ENCODE measurements around the gene NOS1AP. TPM values are rescaled to one million over a fixed set of nuclear protein-coding genes. Genes with fewer than 3 reads are reported as not detected.

Gene NOS1AP
- polyA plus RNA-seq, 1 donor, result 2.7 TPM

GRCh38 chr1:162110910-162111309 lies 41.4 kb downstream of the NOS1AP start:
- no peak overlapping the region for H3K27ac ChIP-seq (ENCODE audit: low read length)
- no peaks in the 10 kb centered on the region for H3K27me3 ChIP-seq (ENCODE audit: control insufficient read depth, insufficient read depth, low read length)
- DNase-seq, result no peak
- H3K4me1 ChIP-seq (ENCODE audit: control insufficient read depth, insufficient read depth, low read length), result no peaks in the 10 kb centered on the region
- no peaks in the 10 kb centered on the region for H3K9me3 ChIP-seq (ENCODE audit: control insufficient read depth, low read depth, low read length)
- no peak overlapping the region for H3K4me3 ChIP-seq (ENCODE audit: low read length)
- no peaks in the 10 kb centered on the region for H3K36me3 ChIP-seq (ENCODE audit: control insufficient read depth, insufficient read depth, low read length)

GRCh38 chr1:162111572-162111971 lies 42.1 kb downstream of the NOS1AP start:
- Histone ChIP-seq H3K27me3 (ENCODE audit: control insufficient read depth, insufficient read depth, low read length) (no peaks in the 10 kb centered on the region), H3K27ac (ENCODE audit: low read length) (no peak overlapping the region), H3K36me3 (ENCODE audit: control insufficient read depth, insufficient read depth, low read length) (no peaks in the 10 kb centered on the region), H3K9me3 (ENCODE audit: control insufficient read depth, low read depth, low read length) (no peaks in the 10 kb centered on the region), H3K4me1 (ENCODE audit: control insufficient read depth, insufficient read depth, low read length) (no peaks in the 10 kb centered on the region), H3K4me3 (ENCODE audit: low read length) (no peak overlapping the region)
- DNase-seq, result no peak
- 100% methylated on average over 2 of the region's 4 CpGs for WGBS (ENCODE audit: insufficient coverage, low lambda C conversion rate)

- Histone ChIP-seq H3K4me3 (ENCODE audit: low read length) (no peak overlapping the region), H3K27me3 (ENCODE audit: control insufficient read depth, insufficient read depth, low read length) (no peaks in the 10 kb centered on the region), H3K36me3 (ENCODE audit: control insufficient read depth, insufficient read depth, low read length) (no peaks in the 10 kb centered on the region), H3K27ac (ENCODE audit: low read length) (no peak overlapping the region), H3K9me3 (ENCODE audit: control insufficient read depth, low read depth, low read length) (no peaks in the 10 kb centered on the region), H3K4me1 (ENCODE audit: control insufficient read depth, insufficient read depth, low read length) (no peaks in the 10 kb centered on the region)
- no peak for DNase-seq
- WGBS (ENCODE audit: insufficient coverage, low lambda C conversion rate), result no CpG with 5 or more reads among the region's 6 CpGs
Observed at GRCh38 chr1:162113419-162113818, 43.9 kb downstream of the NOS1AP start.

DNA sequence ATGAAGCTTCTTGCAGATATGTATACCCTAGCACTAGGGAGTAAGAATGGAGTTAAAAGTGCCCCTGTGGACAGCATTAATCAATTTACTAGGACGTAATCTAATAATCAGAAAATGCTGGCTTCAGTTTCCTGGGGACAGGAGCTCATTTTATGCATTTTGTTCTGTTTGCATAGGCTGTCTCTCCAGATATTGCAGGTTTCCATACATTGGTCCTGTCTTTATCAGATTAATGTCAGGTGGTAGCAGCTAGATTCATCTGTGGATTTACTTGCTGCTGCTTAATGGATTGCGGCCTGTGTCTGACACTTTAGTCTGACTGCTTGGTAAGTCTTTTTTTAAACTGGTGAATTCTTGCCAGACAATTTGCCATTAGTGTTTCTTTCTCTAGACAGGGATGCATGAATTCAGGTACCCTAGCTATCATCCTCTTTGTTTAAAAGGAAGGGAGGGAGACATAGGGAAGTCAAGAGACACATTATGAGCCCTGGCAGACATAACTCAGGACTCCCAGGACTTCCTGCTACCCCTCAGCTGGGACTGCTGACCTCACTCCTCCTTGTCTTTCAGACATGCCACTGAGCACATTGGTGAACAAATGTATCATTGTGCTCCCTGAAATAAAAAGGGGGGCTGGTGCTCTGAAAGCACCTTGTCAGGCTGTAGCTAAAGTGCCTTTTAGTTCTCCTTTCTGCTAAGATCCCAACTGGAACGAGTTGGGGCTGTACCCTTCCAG lies 47.7 kb downstream of the NOS1AP start:
- WGBS (ENCODE audit: insufficient coverage, low lambda C conversion rate), result 67% methylated on average over 1 of the region's 3 CpGs
- no peaks in the 10 kb centered on the region for H3K9me3 ChIP-seq (ENCODE audit: control insufficient read depth, low read depth, low read length)
- no peak overlapping the region for H3K4me3 ChIP-seq (ENCODE audit: low read length)
- no peaks in the 10 kb centered on the region for H3K4me1 ChIP-seq (ENCODE audit: control insufficient read depth, insufficient read depth, low read length)
- no peaks in the 10 kb centered on the region for H3K36me3 ChIP-seq (ENCODE audit: control insufficient read depth, insufficient read depth, low read length)
- H3K27ac ChIP-seq (ENCODE audit: low read length), result no peak overlapping the region
- H3K27me3 ChIP-seq (ENCODE audit: control insufficient read depth, insufficient read depth, low read length), result no peaks in the 10 kb centered on the region
- no peak for DNase-seq

GRCh38 chr1:162118063-162118462 lies 48.6 kb downstream of the NOS1AP start:
- WGBS (ENCODE audit: insufficient coverage, low lambda C conversion rate), result no CpG with 5 or more reads among the region's 9 CpGs
- H3K27ac ChIP-seq (ENCODE audit: low read length), result no peak overlapping the region
- no peaks in the 10 kb centered on the region for H3K27me3 ChIP-seq (ENCODE audit: control insufficient read depth, insufficient read depth, low read length)
- no peaks in the 10 kb centered on the region for H3K9me3 ChIP-seq (ENCODE audit: control insufficient read depth, low read depth, low read length)
- no peaks in the 10 kb centered on the region for H3K36me3 ChIP-seq (ENCODE audit: control insufficient read depth, insufficient read depth, low read length)
- no peak overlapping the region for H3K4me3 ChIP-seq (ENCODE audit: low read length)
- DNase-seq, result no peak
- no peaks in the 10 kb centered on the region for H3K4me1 ChIP-seq (ENCODE audit: control insufficient read depth, insufficient read depth, low read length)

DNA sequence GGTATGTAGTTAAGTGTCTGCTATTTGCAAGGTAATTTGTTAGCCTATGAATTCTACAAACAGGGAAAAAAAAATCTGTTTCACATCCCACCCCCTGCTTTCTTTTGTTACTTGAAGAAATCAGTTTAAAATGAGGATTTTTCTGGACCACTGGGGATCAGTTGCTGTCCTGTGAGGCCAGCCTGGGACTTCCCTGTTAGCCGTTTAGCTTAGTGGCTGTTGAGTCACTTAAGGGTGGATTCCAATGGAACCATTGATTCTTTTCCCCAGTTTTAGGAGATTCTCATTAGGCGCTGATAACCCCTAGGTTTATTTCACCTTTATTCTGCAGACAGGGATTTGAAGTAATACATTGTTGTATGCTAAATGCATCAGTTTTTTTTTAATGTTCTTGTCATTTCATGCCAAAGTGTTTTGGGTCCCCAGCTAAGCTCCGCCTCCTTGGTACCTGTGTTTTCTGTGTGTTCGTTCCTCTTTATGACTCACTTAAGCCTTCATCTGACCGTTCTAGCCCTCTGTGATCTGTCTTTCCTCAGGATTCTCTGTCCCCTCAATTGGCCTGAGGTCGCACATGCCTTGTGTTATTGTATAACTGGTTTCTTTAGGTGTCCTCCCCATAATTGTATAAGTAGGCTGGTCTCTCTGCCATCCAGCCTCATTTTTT lies 59.3 kb downstream of the NOS1AP start:
- peaks cover 15% of the 10 kb centered on the region for H3K4me1 ChIP-seq (ENCODE audit: control insufficient read depth, insufficient read depth, low read length)
- no peaks in the 10 kb centered on the region for H3K36me3 ChIP-seq (ENCODE audit: control insufficient read depth, insufficient read depth, low read length)
- no peak for DNase-seq
- H3K4me3 ChIP-seq (ENCODE audit: low read length), result no peak overlapping the region
- H3K27ac ChIP-seq (ENCODE audit: low read length), result no peak overlapping the region
- WGBS (ENCODE audit: insufficient coverage, low lambda C conversion rate), result 100% methylated on average over 1 of the region's 6 CpGs
- H3K27me3 ChIP-seq (ENCODE audit: control insufficient read depth, insufficient read depth, low read length), result no peaks in the 10 kb centered on the region
- H3K9me3 ChIP-seq (ENCODE audit: control insufficient read depth, low read depth, low read length), result no peaks in the 10 kb centered on the region

DNA sequence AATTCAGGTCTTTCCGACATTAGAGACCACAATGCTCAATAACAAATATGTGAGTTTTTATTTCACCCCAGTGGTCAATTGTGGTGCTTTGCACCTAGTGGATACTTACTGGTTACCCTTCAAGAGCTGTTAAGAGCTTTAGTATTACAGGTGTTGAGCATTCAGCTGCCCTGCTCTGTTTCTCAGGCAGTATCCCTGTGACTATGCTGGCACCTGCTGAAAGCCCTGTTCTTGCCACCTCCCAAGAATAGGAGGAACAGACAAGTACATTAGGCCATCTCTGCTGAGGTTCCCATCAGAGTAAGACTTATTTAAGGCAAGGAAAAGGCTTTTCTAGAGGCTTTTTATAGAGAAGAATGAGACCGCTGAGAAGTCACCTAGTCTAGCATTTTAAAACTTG lies 60.8 kb downstream of the NOS1AP start:
- H3K4me3 ChIP-seq (ENCODE audit: low read length), result no peak overlapping the region
- 80% methylated on average over 1 of the region's 2 CpGs for whole genome bisulfite sequencing (ENCODE audit: insufficient coverage, low lambda C conversion rate)
- no peaks in the 10 kb centered on the region for H3K36me3 ChIP-seq (ENCODE audit: control insufficient read depth, insufficient read depth, low read length)
- H3K4me1 ChIP-seq (ENCODE audit: control insufficient read depth, insufficient read depth, low read length), result peaks cover 29% of the 10 kb centered on the region
- H3K27me3 ChIP-seq (ENCODE audit: control insufficient read depth, insufficient read depth, low read length), result no peaks in the 10 kb centered on the region
- H3K27ac ChIP-seq (ENCODE audit: low read length), result no peak overlapping the region
- no peaks in the 10 kb centered on the region for H3K9me3 ChIP-seq (ENCODE audit: control insufficient read depth, low read depth, low read length)
- DNase-seq, result no peak

GRCh38 chr1:162131400-162132321 lies 62.2 kb downstream of the NOS1AP start:
- H3K9me3 ChIP-seq (ENCODE audit: control insufficient read depth, low read depth, low read length), result no peaks in the 10 kb centered on the region
- no peaks in the 10 kb centered on the region for H3K36me3 ChIP-seq (ENCODE audit: control insufficient read depth, insufficient read depth, low read length)
- WGBS (ENCODE audit: insufficient coverage, low lambda C conversion rate), result 0% methylated on average over 1 of the region's 4 CpGs
- peak; percentile 59 to 87 for DNase-seq
- H3K4me1 ChIP-seq (ENCODE audit: control insufficient read depth, insufficient read depth, low read length), result peaks cover 29% of the 10 kb centered on the region
- no peak overlapping the region for H3K4me3 ChIP-seq (ENCODE audit: low read length)
- H3K27me3 ChIP-seq (ENCODE audit: control insufficient read depth, insufficient read depth, low read length), result no peaks in the 10 kb centered on the region
- H3K27ac ChIP-seq (ENCODE audit: low read length), result peak overlapping the region; percentile 47

- WGBS (ENCODE audit: insufficient coverage, low lambda C conversion rate), result 100% methylated on average over 2 of the region's 2 CpGs
- H3K9me3 ChIP-seq (ENCODE audit: control insufficient read depth, low read depth, low read length), result no peaks in the 10 kb centered on the region
- H3K27me3 ChIP-seq (ENCODE audit: control insufficient read depth, insufficient read depth, low read length), result no peaks in the 10 kb centered on the region
- no peak overlapping the region for H3K4me3 ChIP-seq (ENCODE audit: low read length)
- no peak overlapping the region for H3K27ac ChIP-seq (ENCODE audit: low read length)
- no peaks in the 10 kb centered on the region for H3K36me3 ChIP-seq (ENCODE audit: control insufficient read depth, insufficient read depth, low read length)
- no peak for DNase-seq
- H3K4me1 ChIP-seq (ENCODE audit: control insufficient read depth, insufficient read depth, low read length), result peaks cover 29% of the 10 kb centered on the region
Observed at GRCh38 chr1:162133566-162133965, 64.1 kb downstream of the NOS1AP start.

DNA sequence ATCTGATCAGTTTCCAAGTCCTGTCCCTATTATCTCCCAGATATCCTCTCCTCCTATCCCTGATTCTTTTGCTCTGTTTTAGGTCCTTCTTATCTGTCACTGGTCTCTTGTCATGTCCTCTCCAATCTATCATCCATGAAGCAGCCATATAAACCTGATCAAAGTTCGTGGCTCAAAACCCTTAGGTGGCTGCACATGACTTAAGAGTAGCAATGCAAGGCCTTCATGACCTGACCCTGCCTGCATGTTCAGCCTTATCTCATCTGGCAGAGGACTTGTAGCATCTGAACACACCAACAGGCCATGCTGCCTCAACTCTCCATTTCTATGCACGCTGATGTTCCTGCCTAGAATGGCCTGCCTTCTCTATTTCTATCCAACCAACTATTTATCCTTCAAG lies 65.2 kb downstream of the NOS1AP start:
- H3K27ac ChIP-seq (ENCODE audit: low read length), result no peak overlapping the region
- peak; percentile 70 to 78 for DNase-seq
- no CpG with 5 or more reads among the region's 2 CpGs for WGBS (ENCODE audit: insufficient coverage, low lambda C conversion rate)
- no peaks in the 10 kb centered on the region for H3K27me3 ChIP-seq (ENCODE audit: control insufficient read depth, insufficient read depth, low read length)
- H3K9me3 ChIP-seq (ENCODE audit: control insufficient read depth, low read depth, low read length), result no peaks in the 10 kb centered on the region
- H3K4me3 ChIP-seq (ENCODE audit: low read length), result no peak overlapping the region
- H3K36me3 ChIP-seq (ENCODE audit: control insufficient read depth, insufficient read depth, low read length), result no peaks in the 10 kb centered on the region
- H3K4me1 ChIP-seq (ENCODE audit: control insufficient read depth, insufficient read depth, low read length), result peaks cover 29% of the 10 kb centered on the region
